Osteocyte (in vitro differentiated cells): ENCODE measurements around the gene LRRC4B. TPM values are rescaled to one million over a fixed set of nuclear protein-coding genes. Genes with fewer than 3 reads are reported as not detected.

Experiments
- DNase-seq: peaks from one replicate; pipeline ENCODE4 v3.0.0; 2021; ENCODE audit warnings: mixed read lengths; ENCODE audit not compliant: unreplicated experiment; ENCODE audit errors: extremely low spot score
- H3K27ac Mint-ChIP-seq: one replicate; pipeline ENCODE4 v1.8.0; 2021; ENCODE audit warnings: mild to moderate bottlenecking, mixed read lengths; ENCODE audit not compliant: unreplicated experiment
- H3K27me3 Mint-ChIP-seq: one replicate; pipeline ENCODE4 v1.8.0; 2021; ENCODE audit warnings: mixed read lengths; ENCODE audit not compliant: unreplicated experiment
- H3K36me3 Mint-ChIP-seq: one replicate; pipeline ENCODE4 v1.8.0; 2021; ENCODE audit warnings: mixed read lengths; ENCODE audit not compliant: unreplicated experiment
- H3K4me1 Mint-ChIP-seq: one replicate; pipeline ENCODE4 v1.8.0; 2021; ENCODE audit warnings: mixed read lengths; ENCODE audit not compliant: unreplicated experiment
- H3K4me3 Mint-ChIP-seq: one replicate; pipeline ENCODE4 v1.8.0; 2021; ENCODE audit warnings: mild to moderate bottlenecking, moderate library complexity, mixed read lengths; ENCODE audit not compliant: unreplicated experiment
- H3K9me3 Mint-ChIP-seq: one replicate; pipeline ENCODE4 v1.8.0; 2021; ENCODE audit warnings: mixed read lengths; ENCODE audit not compliant: unreplicated experiment
- CTCF ChIP-seq: fragments of 200-600 bp; sonication (generic); IDR thresholded peaks from 2 replicates; pipeline ENCODE4 v1.5.0; 2021; ENCODE audit warnings: antibody characterized with exemption, mild to moderate bottlenecking, moderate library complexity
- total RNA-seq: library from RNA; stranded (reverse); gene quantifications from 2 replicates; pipeline ENCODE4 v1.2.1, GENCODE V29; 2021

The LRRC4B gene
- total RNA-seq, 1 donor from 2014 or later: 0.11 TPM

- Mint-ChIP-seq H3K4me1 (peaks cover 5% of the 10 kb centered on the region), H3K27me3 (peaks cover 17% of the 10 kb centered on the region), H3K27ac (no peak overlapping the region), H3K9me3 (no peaks in the 10 kb centered on the region), H3K36me3 (no peaks in the 10 kb centered on the region), H3K4me3 (no peak overlapping the region)
- no peak for DNase-seq
- no peak for TF ChIP-seq CTCF
These were observed 11.1 kb downstream of the LRRC4B start for GRCh38 chr19:50557009-50557613.

- H3K36me3 Mint-ChIP-seq: no peaks in the 10 kb centered on the region
- H3K4me1 Mint-ChIP-seq: peaks cover 5% of the 10 kb centered on the region
- peak; percentile 92 for DNase-seq
- H3K9me3 Mint-ChIP-seq: no peaks in the 10 kb centered on the region
- peak; percentile 79 for TF ChIP-seq CTCF
- no peak overlapping the region for H3K27ac Mint-ChIP-seq
- peaks cover 21% of the 10 kb centered on the region for H3K27me3 Mint-ChIP-seq
- H3K4me3 Mint-ChIP-seq: peak overlapping the region; percentile 83
These were observed 11.8 kb downstream of the LRRC4B start for GRCh38 chr19:50556282-50557008.

- no peak for DNase-seq
- H3K27me3 Mint-ChIP-seq: peaks cover 21% of the 10 kb centered on the region
- no peaks in the 10 kb centered on the region for H3K36me3 Mint-ChIP-seq
- no peaks in the 10 kb centered on the region for H3K9me3 Mint-ChIP-seq
- peak overlapping the region; percentile 83 for H3K4me3 Mint-ChIP-seq
- H3K27ac Mint-ChIP-seq: no peak overlapping the region
- no peak for TF ChIP-seq CTCF
- peaks cover 5% of the 10 kb centered on the region for H3K4me1 Mint-ChIP-seq
These were observed 12.6 kb downstream of the LRRC4B start for GRCh38 chr19:50555450-50556281.

- no peaks in the 10 kb centered on the region for H3K9me3 Mint-ChIP-seq
- TF ChIP-seq CTCF: no peak
- no peaks in the 10 kb centered on the region for H3K36me3 Mint-ChIP-seq
- DNase-seq: no peak
- H3K4me1 Mint-ChIP-seq: peaks cover 5% of the 10 kb centered on the region
- no peak overlapping the region for H3K27ac Mint-ChIP-seq
- no peak overlapping the region for H3K4me3 Mint-ChIP-seq
- peaks cover 25% of the 10 kb centered on the region for H3K27me3 Mint-ChIP-seq
These were observed 13.2 kb downstream of the LRRC4B start for GRCh38 chr19:50555033-50555432.

GRCh38 chr19:50554212-50554611 is 14.0 kb downstream of the LRRC4B start:
- Mint-ChIP-seq H3K27ac (no peak overlapping the region), H3K4me1 (peaks cover 5% of the 10 kb centered on the region), H3K9me3 (no peaks in the 10 kb centered on the region), H3K36me3 (no peaks in the 10 kb centered on the region), H3K27me3 (peaks cover 25% of the 10 kb centered on the region), H3K4me3 (no peak overlapping the region)
- no peak for DNase-seq
- TF ChIP-seq CTCF: no peak
